Caco-2 (cell line): ENCODE measurements around the gene COX6A1. TPM values are rescaled to one million over a fixed set of nuclear protein-coding genes. Genes with fewer than 3 reads are reported as not detected.
A peak's percentile ranks its signal among the peaks of the same experiment; 100 is the strongest.

Experiments
- BruUV-seq: library from RNA; stranded (reverse); fragments of 400-500 nt; replicated peaks from 2 replicates; lab custom pipeline; 2021; lab: Mats Ljungman, UMichigan
- CTCF ChIA-PET: fragments of 300-600 bp; sonication (Branson Sonifier 250); formaldehyde crosslinking; loops from one replicate; lab custom pipeline; 2022; ENCODE audit warnings: antibody characterized with exemption; lab: Charles Lee
- POLR2A ChIA-PET: fragments of 300-600 bp; sonication (Branson Sonifier 250); formaldehyde crosslinking; loops from one replicate; lab custom pipeline; 2022; ENCODE audit warnings: antibody characterized with exemption; lab: Charles Lee
- DNase-seq, 2 experiments: peaks; one replicate each; pipeline versions ENCODE4 v3.0.0 to v3.0.0-alpha.2; 2020 to 2022
- H3K27me3 ChIP-seq: replicated peaks from 2 replicates; pipeline ENCODE4 v1.6.0; 2011; ENCODE audit warnings: low read length; ENCODE audit not compliant: control insufficient read depth, insufficient read depth
- H3K36me3 ChIP-seq: 2 replicates; pipeline ENCODE4 v1.5.1; 2011; ENCODE audit warnings: low read length; ENCODE audit not compliant: control insufficient read depth, insufficient read depth
- H3K4me1 ChIP-seq: fragments of 250-450 bp; sonication (Bioruptor Pico); 2 replicates; pipeline ENCODE4 v1.5.1; 2020; ENCODE audit warnings: mild to moderate bottlenecking
- H3K4me3 ChIP-seq: 2 replicates; pipeline ENCODE4 v1.5.1; 2011; ENCODE audit warnings: low read depth, mild to moderate bottlenecking, control low read depth, low read length
- H3K9me3 ChIP-seq: fragments of 250-450 bp; sonication (Bioruptor Pico); 2 replicates; pipeline ENCODE4 v1.5.1; 2020; ENCODE audit warnings: mild to moderate bottlenecking, moderate library complexity
- H3K27ac Mint-ChIP-seq: one replicate; pipeline ENCODE4 v1.8.0; 2022; ENCODE audit warnings: mixed read lengths; ENCODE audit not compliant: unreplicated experiment
- H3K27me3 Mint-ChIP-seq: one replicate; pipeline ENCODE4 v1.8.0; 2022; ENCODE audit warnings: mixed read lengths; ENCODE audit not compliant: insufficient read depth, unreplicated experiment
- H3K36me3 Mint-ChIP-seq: one replicate; pipeline ENCODE4 v1.8.0; 2022; ENCODE audit warnings: mild to moderate bottlenecking, mixed read lengths; ENCODE audit not compliant: insufficient read depth, unreplicated experiment
- H3K4me1 Mint-ChIP-seq: one replicate; pipeline ENCODE4 v1.8.0; 2022; ENCODE audit warnings: low read depth, mixed read lengths; ENCODE audit not compliant: unreplicated experiment
- H3K4me3 Mint-ChIP-seq: one replicate; pipeline ENCODE4 v1.8.0; 2022; ENCODE audit warnings: mild to moderate bottlenecking, moderate library complexity, mixed read lengths; ENCODE audit not compliant: unreplicated experiment
- H3K9me3 Mint-ChIP-seq: one replicate; pipeline ENCODE4 v1.8.0; 2022; ENCODE audit warnings: mixed read lengths; ENCODE audit not compliant: unreplicated experiment
- CTCF ChIP-seq, 2 experiments: fragments of 200-600 bp in 1 of 2; IDR thresholded peaks; 1 replicate in 1 of 2; 2 replicates in 1 of 2; pipeline versions ENCODE4 v1.5.1 to v1.8.0; 2011 to 2022; ENCODE audit warnings: antibody characterized with exemption in 1 of 2, control low read depth in 1 of 2, inconsistent platforms in 1 of 2, low read depth in 1 of 2, low read length in 1 of 2, mild to moderate bottlenecking in 1 of 2, moderate library complexity in 1 of 2; ENCODE audit not compliant: insufficient read depth in 1 of 2, severe bottlenecking in 1 of 2, unreplicated experiment in 1 of 2
- intact Hi-C: fragments of 100-400 bp; cut with micrococcal nuclease; formaldehyde crosslinking; loops from one replicate; pipeline ENCODE4 v1.10.0; 2022; ENCODE audit not compliant: unreplicated experiment
- total RNA-seq: library from RNA; stranded (reverse); gene quantifications from 2 replicates; pipeline ENCODE4 v1.2.3, GENCODE V29; 2022

The COX6A1 gene
- total RNA-seq, 1 experiment from 2014 or later, result 474 TPM

- Mint-ChIP-seq H3K9me3 (no peaks in the 10 kb centered on the region), H3K4me1 (no peaks in the 10 kb centered on the region), H3K4me3 (no peak overlapping the region), H3K27ac (no peak overlapping the region), H3K27me3 (no peaks in the 10 kb centered on the region), H3K36me3 (peaks cover 86% of the 10 kb centered on the region)
- peaks cover 8% of the 10 kb centered on the region; the same call in 1 of the 2 replicates for H3K4me1 ChIP-seq
- TF ChIP-seq CTCF (IDR thresholded peaks at IDR 0.05; ENCODE audit: insufficient read depth in 1 of 2, low read depth in 1 of 2, low read length in 1 of 2, severe bottlenecking in 1 of 2, unreplicated experiment in 1 of 2), result no peak
- ChIA-PET CTCF (interaction anchor here (0.7 to 2.2 kb wide), 2 partner anchors 12 to 548 kb away, joined by 4 to 6 read pairs; no protein-coding TSS in a partner anchor), POLR2A (no interaction called here)
- no TSS peak for BruUV-seq
- peaks cover 2% of the 10 kb centered on the region; the same call in 1 of the 2 replicates for H3K36me3 ChIP-seq
- H3K9me3 ChIP-seq, result no peaks in the 10 kb centered on the region
- H3K27me3 ChIP-seq, result no peaks in the 10 kb centered on the region
- intact Hi-C loops, result loop anchor here (1.0 to 5.0 kb wide), 4 partner anchors 26 to 141 kb away; partner anchors contain the start of gene COQ5
- no peak for DNase-seq
- H3K4me3 ChIP-seq, result no peak overlapping the region
Measured at GRCh38 chr12:120465756-120466155, 27.8 kb downstream of the COX6A1 start.

GRCh38 chr12:120466560-120467315 is 28.8 kb downstream of the COX6A1 start:
- ChIA-PET POLR2A (interaction anchor here (0.5 to 1.0 kb wide), 3 partner anchors 10 to 175 kb away, joined by 3 to 6 read pairs (median 5); no protein-coding TSS in a partner anchor), CTCF (interaction anchor here (0.5 to 2.2 kb wide), 7 partner anchors 10 to 547 kb away, joined by 3 to 6 read pairs (median 4); partner anchors contain the start of gene DYNLL1)
- H3K27ac Mint-ChIP-seq, result no peak overlapping the region
- H3K9me3 ChIP-seq, result no peaks in the 10 kb centered on the region
- TF ChIP-seq CTCF (IDR thresholded peaks at IDR 0.05; ENCODE audit: insufficient read depth in 1 of 2, low read depth in 1 of 2, low read length in 1 of 2, severe bottlenecking in 1 of 2, unreplicated experiment in 1 of 2), result peak; percentile 56 to 66
- H3K36me3 Mint-ChIP-seq, result peaks cover 76% of the 10 kb centered on the region
- intact Hi-C loops, result loop anchor here (1.0 to 5.0 kb wide), 4 partner anchors 27 to 142 kb away; partner anchors contain the start of gene COQ5
- peaks cover 5% of the 10 kb centered on the region; the same call in 1 of the 2 replicates for H3K4me1 ChIP-seq
- no peak overlapping the region for H3K4me3 Mint-ChIP-seq
- no peaks in the 10 kb centered on the region for H3K4me1 Mint-ChIP-seq
- H3K27me3 Mint-ChIP-seq, result no peaks in the 10 kb centered on the region
- no peaks in the 10 kb centered on the region for H3K9me3 Mint-ChIP-seq
- no peak overlapping the region for H3K4me3 ChIP-seq
- DNase-seq, result peak; percentile 54 to 68
- H3K36me3 ChIP-seq, result peaks cover 2% of the 10 kb centered on the region; the same call in 1 of the 2 replicates
- no peaks in the 10 kb centered on the region for H3K27me3 ChIP-seq
- no TSS peak for BruUV-seq

GRCh38 chr12:120467439-120467838 is 29.5 kb downstream of the COX6A1 start:
- Histone ChIP-seq H3K4me3 (no peak overlapping the region), H3K36me3 (peaks cover 2% of the 10 kb centered on the region; the same call in 1 of the 2 replicates), H3K4me1 (peaks cover 5% of the 10 kb centered on the region; the same call in 1 of the 2 replicates), H3K9me3 (no peaks in the 10 kb centered on the region), H3K27me3 (no peaks in the 10 kb centered on the region)
- H3K36me3 Mint-ChIP-seq, result peaks cover 69% of the 10 kb centered on the region
- H3K27ac Mint-ChIP-seq, result no peak overlapping the region
- ChIA-PET POLR2A (interaction anchor here (0.5 kb wide), 1 partner anchor 35 kb away, joined by 5 read pairs; no protein-coding TSS in a partner anchor), CTCF (interaction anchor here (0.5 to 2.2 kb wide), 7 partner anchors 10 to 266 kb away, joined by 3 to 6 read pairs (median 3); no protein-coding TSS in a partner anchor)
- H3K4me1 Mint-ChIP-seq, result no peaks in the 10 kb centered on the region
- no peak for TF ChIP-seq CTCF (IDR thresholded peaks at IDR 0.05; ENCODE audit: insufficient read depth in 1 of 2, low read depth in 1 of 2, low read length in 1 of 2, severe bottlenecking in 1 of 2, unreplicated experiment in 1 of 2)
- H3K4me3 Mint-ChIP-seq, result peak overlapping the region; percentile 85
- intact Hi-C loops, result loop anchor here (2.0 to 5.0 kb wide), 3 partner anchors 60 to 143 kb away; partner anchors contain the start of gene COQ5
- BruUV-seq, result no TSS peak
- no peaks in the 10 kb centered on the region for H3K27me3 Mint-ChIP-seq
- no peak for DNase-seq
- H3K9me3 Mint-ChIP-seq, result no peaks in the 10 kb centered on the region
